ENCODE results near the gene FER. TPM values are rescaled to one million over a fixed set of nuclear protein-coding genes. Genes with fewer than 3 reads are reported as not detected.
"Not testable (repeated sequence)": the region's sequence is repeated elsewhere in the genome, so short reads cannot be mapped to it uniquely, and the experiment has no call there.

Gene FER
- total RNA-seq, 1 experiment from 2014 or later: 18.0 TPM

- H3K27me3 ChIP-seq (ENCODE audit: insufficient read depth, low read length); H3K27ac ChIP-seq (ENCODE audit: insufficient read length, low read depth, low read length); H3K27me3 Mint-ChIP-seq (ENCODE audit: low read depth); H3K56ac ChIP-seq (ENCODE audit: insufficient read length, low read depth, low read length); H3K23ac ChIP-seq (ENCODE audit: insufficient read length, low read depth, low read length); H4K91ac ChIP-seq (ENCODE audit: insufficient read length, low read depth, low read length); DNase-seq; H3K79me1 ChIP-seq (ENCODE audit: insufficient read depth, low read depth, low read length, poor library complexity, severe bottlenecking); H3K14ac ChIP-seq (ENCODE audit: insufficient read depth, low read length); H3K4me3 Mint-ChIP-seq; H4K8ac ChIP-seq (replicated peaks; ENCODE audit: insufficient read length, low read depth, low read length); H3K18ac ChIP-seq (ENCODE audit: insufficient read length, low read depth, low read length); H3K79me2 ChIP-seq (ENCODE audit: insufficient read depth, low read length); H3K9me3 ChIP-seq (ENCODE audit: control insufficient read depth, low read depth, low read length); H2BK120ac ChIP-seq (ENCODE audit: low read depth, low read length, poor library complexity, severe bottlenecking); H2AFZ ChIP-seq (ENCODE audit: low read length); H2BK12ac ChIP-seq (ENCODE audit: insufficient read length, low read depth, low read length); H2BK15ac ChIP-seq (ENCODE audit: low read depth, low read length); H2BK5ac ChIP-seq (ENCODE audit: insufficient read length, low read length); H3K4me1 ChIP-seq (ENCODE audit: insufficient read depth, low read length); H3K4ac ChIP-seq (ENCODE audit: low read depth, low read length); H2BK20ac ChIP-seq (ENCODE audit: low read depth, low read length, poor library complexity, severe bottlenecking); H4K5ac ChIP-seq (ENCODE audit: insufficient read length, low read depth, low read length); H3K4me1 Mint-ChIP-seq; H3T11ph ChIP-seq (ENCODE audit: low read length); H3K9ac ChIP-seq (ENCODE audit: extremely low read depth, insufficient read length, low read length); H4K20me1 ChIP-seq (ENCODE audit: control insufficient read depth, insufficient read depth, insufficient read length); H3K4me2 ChIP-seq (ENCODE audit: insufficient read depth, insufficient read length, low read length); H3K27ac Mint-ChIP-seq; H3K23me2 ChIP-seq (ENCODE audit: insufficient read length, low read depth, low read length, poor library complexity, severe bottlenecking); H2AK5ac ChIP-seq (ENCODE audit: insufficient read length, low read length): not testable (repeated sequence)
- peaks cover 20 to 42% (median 32%) of the 10 kb centered on the region in 3 experiments for H3K36me3 Mint-ChIP-seq (ENCODE audit: insufficient read depth in 1 of 3, low read depth in 3 of 3)
- peaks cover 35 to 39% of the 10 kb centered on the region in 2 experiments for H3K9me3 Mint-ChIP-seq
- WGBS (ENCODE audit: extremely low coverage, insufficient read length, low lambda C conversion rate): no CpG with 5 or more reads among the region's 12 CpGs
These were observed 245.7 kb downstream of the FER start for GRCh38 chr5:108993440-108993839.
